CD4-positive, alpha-beta T cell treated with Interleukin-2 at 100 ng/mL for 4 hours (primary cell): Measurements from ENCODE around the gene NRXN3.

Experiments used
- DNase-seq: peaks from one replicate; pipeline ENCODE4 v3.0.0-alpha.2; 2020; ENCODE audit warnings: low spot score

The NRXN3 gene

DNA sequence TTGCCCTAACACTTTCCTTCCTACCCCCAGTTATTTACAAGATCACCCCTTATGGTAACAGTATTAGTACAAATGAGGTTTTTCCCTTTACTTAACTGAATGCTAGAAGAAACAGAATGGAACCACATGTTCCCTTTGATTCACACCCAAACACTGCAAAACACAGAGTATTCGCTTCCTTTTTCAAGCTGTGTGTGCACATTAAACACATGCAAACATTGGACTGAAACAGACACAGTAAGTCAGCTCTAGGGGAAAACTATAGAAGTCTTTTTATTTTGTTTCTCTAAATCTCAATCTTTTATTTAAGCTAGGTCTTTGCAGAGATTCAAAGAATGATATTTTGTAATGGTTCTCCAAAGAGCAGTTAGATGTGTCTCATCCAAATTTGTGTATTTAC lies 1312.7 kb downstream of the NRXN3 start:
- DNase-seq, result no peak

DNA sequence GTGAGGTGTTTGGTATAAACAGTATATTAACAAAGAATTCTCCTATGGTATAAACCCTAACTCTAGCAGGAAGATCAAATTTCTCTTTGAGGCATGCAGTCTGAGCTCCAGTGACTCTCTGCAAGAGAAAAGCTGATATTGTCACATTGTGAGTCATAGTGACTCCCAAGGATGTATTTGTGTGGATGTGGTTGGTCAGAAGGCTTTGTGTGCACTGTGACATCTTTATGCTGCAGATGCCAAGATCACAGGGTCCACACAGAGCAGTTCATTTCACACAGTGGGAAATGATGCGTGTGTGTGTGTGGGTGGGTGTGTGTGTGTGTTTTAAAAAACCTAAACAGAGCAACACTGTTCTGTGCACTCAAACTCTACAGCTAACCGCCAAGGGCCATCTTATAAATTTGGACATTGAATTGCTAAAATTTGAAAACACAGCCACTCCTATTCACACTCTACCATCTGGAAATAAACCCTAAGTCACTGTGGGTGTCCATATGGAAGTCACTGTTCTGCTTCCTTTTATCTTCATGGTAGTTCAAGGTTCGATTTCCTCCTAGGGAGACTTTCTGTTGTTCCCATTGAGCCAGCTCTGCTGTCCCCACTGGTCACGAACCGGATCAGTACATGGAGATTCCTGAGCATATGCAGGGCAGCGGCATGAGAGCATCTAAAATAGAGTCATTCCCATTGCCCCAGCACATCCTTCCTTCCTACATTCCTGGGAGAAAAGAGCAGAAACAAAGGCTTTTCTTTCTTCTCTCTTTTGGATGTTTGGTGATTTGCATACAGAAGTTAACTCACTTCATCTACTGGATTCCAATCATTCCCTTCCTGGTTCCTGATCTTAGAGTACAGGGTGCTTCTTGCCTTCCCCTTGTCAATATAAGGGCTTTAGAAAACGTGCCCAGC lies 1313.6 kb downstream of the NRXN3 start:
- no peak for DNase-seq

- no peak for DNase-seq
Observed at GRCh38 chr14:79487632-79488031, 1317.5 kb downstream of the NRXN3 start.

DNA sequence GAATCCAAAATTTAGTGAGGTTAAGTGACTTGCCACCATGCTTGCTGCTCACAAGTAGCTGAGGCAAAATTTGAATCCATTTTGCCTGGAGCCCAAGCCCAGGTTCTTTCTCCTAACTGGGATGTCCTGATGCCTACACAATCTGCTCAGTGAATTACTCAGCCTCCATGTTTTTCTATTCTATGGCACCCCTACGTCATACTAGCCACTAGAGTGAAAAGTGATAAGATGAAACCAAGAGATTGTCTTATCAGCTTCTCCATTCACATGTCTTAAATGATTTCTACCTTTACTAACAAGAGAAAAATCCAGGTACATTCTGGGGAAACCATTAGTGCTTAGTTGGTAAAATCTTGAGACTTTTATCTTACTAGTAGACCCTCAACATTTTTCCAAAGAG lies 1321.0 kb downstream of the NRXN3 start:
- no peak for DNase-seq

DNA sequence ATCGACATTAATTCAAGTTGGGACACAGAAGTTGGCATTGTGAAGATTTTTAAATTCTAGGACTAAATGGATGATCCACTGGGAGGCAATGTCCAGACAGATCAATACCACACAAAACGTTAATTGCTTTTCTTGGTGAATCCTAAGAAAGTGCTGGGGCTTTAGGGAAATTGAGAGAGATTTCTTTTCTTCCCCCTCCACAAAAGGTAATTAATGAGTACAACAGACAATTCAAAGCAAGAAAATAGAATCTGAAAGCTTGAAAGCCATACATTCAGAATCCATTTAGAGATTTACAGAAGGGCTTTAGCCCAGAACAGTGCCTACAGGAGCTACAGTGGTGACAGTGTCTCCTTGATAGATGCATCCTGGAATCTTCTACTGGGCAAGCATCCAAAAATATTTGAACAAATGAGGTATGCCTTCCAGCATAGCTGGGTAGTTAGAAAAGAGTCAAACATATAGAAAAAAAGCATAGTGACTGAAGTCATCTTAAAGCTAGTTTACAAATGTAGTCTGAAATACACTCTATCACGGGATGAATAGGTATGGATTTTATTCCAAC lies 1323.0 kb downstream of the NRXN3 start:
- no peak for DNase-seq

GRCh38 chr14:79496701-79497100 lies 1326.5 kb downstream of the NRXN3 start:
- no peak for DNase-seq

DNA sequence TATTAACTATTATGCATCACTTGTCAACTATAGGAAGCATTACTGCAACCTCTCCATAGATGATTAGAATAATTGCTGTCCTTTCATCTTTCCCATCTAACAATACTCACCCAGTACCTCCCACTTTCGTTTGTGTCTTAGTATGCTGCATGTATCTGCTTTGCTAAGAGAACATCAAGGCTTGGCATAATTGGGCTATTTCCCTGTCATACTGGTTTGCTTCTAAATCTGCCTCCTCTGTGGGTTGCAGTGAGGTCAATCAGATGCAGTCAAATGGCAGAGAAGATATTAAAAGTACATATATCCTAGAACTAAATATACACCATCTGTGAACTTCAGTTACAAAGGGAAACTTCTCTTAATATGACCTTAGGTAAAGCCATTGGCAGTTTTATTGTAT lies 1330.3 kb downstream of the NRXN3 start:
- DNase-seq, result no peak

GRCh38 chr14:79502136-79502750 lies 1332.1 kb downstream of the NRXN3 start:
- DNase-seq, result no peak

DNA sequence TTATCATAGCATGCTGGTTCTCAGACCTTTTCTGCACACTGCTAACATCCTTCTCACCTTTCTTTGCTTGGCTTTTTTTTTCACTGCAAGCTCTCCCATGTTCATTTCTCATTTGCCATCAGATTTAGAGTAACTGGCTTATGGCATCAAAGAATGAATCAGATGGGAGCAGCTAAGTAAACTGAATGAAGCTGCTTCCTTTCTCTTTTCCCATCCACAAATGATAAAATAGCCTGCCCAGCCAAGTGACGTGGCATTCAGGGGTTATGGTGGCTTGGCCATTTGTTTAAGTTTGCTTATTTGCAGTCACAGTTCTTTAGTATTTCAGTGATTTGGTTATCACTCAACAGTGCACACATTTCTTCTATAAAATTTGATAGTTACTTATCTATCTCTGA lies 1332.6 kb downstream of the NRXN3 start:
- no peak for DNase-seq

- DNase-seq, result no peak
Observed at GRCh38 chr14:79510659-79511058, 1340.5 kb downstream of the NRXN3 start.

DNA sequence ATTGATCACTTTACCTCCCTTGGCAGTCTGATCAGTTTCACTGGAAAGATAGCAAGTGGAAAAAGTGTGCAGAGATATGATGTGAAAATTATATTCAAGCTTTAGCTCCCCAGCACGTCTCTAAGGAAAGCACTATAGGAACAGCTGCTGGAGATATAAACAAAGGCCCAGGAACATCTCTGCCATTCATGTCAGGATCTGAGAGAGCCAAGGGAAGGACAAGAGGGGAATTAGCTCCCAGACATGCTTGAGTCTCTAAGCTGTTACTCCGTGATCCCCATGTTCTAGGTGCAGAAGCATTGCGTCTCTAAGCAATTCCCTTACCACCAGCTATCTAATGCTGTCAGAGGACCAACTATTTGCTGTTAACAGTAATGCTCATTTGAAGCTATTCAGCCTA lies 1341.0 kb downstream of the NRXN3 start:
- DNase-seq, result no peak

DNA sequence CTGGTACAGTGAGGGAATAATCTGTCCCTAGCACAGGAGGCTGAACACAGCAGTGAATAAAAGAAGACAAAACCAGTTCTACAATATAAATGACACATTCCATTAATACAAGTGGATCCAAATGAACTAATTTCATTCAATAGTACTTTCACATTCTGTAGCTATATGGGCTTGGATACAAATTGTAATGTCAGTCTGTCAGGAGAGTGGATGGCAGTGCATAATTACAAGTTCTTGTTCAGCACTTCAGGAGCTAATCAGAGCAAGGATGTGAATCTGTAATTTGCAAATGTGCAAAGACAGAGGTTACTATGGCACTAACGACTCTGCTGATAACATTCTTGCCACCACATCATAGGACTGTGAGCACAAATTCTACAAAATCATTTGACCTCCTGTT lies 1343.3 kb downstream of the NRXN3 start:
- DNase-seq, result no peak

- DNase-seq, result no peak
Observed at GRCh38 chr14:79514700-79515099, 1344.5 kb downstream of the NRXN3 start.

DNA sequence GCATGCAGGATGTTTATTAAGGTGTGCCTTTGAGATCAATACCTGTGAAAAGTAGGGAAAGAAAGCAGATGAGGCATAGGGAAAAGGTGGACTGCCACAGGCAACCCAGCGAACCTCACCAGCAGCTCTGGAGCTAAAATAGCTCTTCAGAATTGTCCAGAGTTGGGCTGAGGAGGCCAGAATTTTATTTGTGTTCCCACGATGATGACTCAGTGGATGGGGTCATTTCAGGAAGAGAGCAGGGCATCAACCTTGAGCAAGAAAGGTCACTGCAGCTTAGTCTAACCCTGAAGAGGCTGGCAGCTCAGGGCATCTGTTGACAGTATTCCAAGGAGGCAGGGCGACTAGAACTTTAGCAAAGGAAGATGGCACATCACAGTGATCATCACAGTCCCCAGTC lies 1345.0 kb downstream of the NRXN3 start:
- no peak for DNase-seq

DNA sequence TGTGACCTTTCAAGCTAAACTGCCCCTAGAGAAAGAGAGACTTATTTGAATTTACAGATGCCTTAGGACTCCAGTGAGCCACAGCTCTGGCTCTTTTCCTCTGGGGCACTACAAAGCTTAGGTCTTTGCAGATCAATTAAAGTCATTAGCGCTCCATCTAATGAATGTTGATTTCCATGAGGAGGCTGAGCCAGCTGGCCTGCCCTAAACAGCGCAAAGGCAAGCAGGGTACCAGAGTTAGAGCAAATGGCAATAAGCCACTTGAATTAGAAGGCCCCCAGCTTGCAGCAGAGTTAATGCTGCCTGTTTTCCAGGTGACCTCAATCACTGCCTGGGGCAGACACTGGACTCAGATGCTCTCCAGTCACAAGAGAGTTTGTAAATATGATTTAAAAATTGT lies 1345.8 kb downstream of the NRXN3 start:
- DNase-seq, result no peak

DNA sequence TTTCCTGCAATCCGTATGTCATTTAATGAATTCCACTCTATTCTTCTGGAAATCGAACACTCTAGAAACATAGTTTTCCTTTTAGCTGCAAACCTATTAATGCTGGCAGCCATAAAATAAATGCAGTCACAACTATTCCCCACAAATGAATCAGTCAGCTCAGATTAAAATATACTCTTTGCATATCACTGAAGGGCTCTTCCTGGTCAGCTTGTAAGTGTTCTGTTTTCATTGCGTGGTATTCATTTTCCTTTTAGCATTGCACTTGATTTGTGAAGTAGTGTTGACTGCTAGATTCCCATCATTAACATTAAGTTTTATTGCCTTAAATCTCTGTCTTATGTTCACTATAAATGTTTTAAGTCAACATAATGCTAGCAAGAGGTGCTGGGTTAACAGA lies 1355.2 kb downstream of the NRXN3 start:
- no peak for DNase-seq

DNA sequence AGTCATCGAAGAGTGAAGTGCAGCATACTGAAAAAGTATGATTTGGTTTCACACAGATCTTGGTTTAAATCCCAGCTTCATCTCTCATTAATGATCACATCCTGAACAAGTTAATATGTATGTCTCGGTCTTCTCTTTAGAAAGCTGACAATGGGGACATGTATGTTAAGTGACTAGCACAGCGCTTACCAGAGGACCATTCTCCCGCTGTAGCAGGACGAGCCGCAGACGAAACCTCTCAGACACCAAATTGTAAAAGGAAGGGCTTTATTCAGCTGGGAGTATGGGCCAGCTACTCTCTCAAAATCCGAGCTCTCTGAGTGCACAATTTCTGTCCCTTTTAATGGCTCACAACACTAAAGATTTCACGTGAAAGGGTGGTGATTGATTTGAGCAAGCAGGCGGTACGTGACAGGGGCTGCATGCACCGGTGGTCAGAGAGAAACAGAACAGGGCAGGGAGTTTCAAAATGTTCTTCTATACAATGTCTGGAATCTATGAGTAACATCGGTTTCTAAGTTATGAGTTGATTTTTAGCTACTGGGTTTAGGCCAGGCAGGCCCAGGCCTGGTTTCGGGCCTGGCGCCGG lies 1358.7 kb downstream of the NRXN3 start:
- no peak for DNase-seq

- DNase-seq, result no peak
Observed at GRCh38 chr14:79530555-79530954, 1360.4 kb downstream of the NRXN3 start.

- no peak for DNase-seq
Observed at GRCh38 chr14:79534703-79535353, 1364.7 kb downstream of the NRXN3 start.

DNA sequence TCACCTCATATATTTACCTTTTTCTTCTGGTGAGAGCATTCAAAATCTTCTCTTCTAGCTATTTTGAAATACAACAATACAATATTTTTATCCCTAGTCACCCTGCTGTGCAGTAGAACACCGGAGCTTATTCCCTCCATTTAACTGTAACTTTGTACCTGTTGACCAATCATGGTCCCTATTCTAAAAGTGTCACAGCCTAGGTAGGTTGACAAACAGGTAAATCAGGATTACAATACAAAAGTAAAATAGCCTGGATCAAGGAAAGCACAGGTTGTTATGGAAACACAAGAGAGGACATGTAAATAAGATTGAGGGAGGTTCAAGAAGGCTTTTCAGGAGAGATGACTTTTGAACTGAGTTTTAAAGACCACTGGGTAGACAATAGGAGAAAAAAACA lies 1370.2 kb downstream of the NRXN3 start:
- no peak for DNase-seq

- no peak for DNase-seq
Observed at GRCh38 chr14:79542121-79542520, 1371.9 kb downstream of the NRXN3 start.

DNA sequence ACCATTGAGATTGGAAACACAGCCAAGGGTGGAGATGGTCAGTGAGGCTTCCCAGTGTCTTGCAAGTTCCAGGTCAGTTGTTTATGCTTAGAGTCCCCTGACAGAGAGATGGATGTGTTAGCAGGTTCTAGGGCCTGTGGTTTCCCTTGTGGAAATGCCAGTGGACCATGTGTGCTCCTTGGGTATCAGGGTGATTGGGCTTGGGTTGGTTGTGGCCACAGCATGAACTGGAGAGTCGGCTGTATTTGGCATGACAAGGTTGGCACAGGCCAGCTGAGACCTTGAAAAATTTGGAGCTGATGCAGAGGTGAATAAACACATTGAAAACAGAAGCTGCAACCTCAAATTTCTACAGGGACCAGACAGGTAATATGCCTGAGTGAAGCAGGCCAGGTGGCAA lies 1373.2 kb downstream of the NRXN3 start:
- DNase-seq, result no peak
